Keratinocyte (primary cell): ENCODE results near the gene LRRC51. TPM values are rescaled to one million over a fixed set of nuclear protein-coding genes. Genes with fewer than 3 reads are reported as not detected.
A peak's percentile ranks its signal among the peaks of the same experiment; 100 is the strongest.

Experiments
- DNase-seq: peaks from one replicate; pipeline ENCODE4 v3.0.0-alpha.2; 2011; ENCODE audit warnings: low read depth, missing footprints, low spot score
- FAIRE-seq: peaks from 2 replicates; lab custom pipeline; 2011; peaks lifted over from hg19 to GRCh38; lab: Jason Lieb, UNC
- H2AFZ ChIP-seq: 2 replicates; pipeline ENCODE4 v1.6.0; 2012; ENCODE audit warnings: low read length, control low read depth, inconsistent platforms; ENCODE audit not compliant: control insufficient read depth
- H3K27ac ChIP-seq: 2 replicates; pipeline ENCODE4 v1.5.1; 2011; ENCODE audit warnings: low read length; ENCODE audit not compliant: control insufficient read depth, insufficient read depth
- H3K27me3 ChIP-seq: 3 replicates; pipeline ENCODE4 v1.6.0; 2011; ENCODE audit warnings: low read length; ENCODE audit not compliant: control insufficient read depth, insufficient read depth; ENCODE audit errors: extremely low read depth
- H3K36me3 ChIP-seq, 2 experiments: 2 replicates in 1 of 2; 3 replicates in 1 of 2; pipeline ENCODE4 v1.5.1; 2011; ENCODE audit warnings: low read length in 2 of 2, mild to moderate bottlenecking in 1 of 2; ENCODE audit not compliant: control insufficient read depth in 2 of 2, insufficient read depth in 2 of 2; ENCODE audit errors: extremely low read depth in 1 of 2
- H3K4me1 ChIP-seq: 3 replicates; pipeline ENCODE4 v1.5.1; 2011; ENCODE audit warnings: low read length; ENCODE audit not compliant: control insufficient read depth, insufficient read depth; ENCODE audit errors: extremely low read depth
- H3K4me2 ChIP-seq: 3 replicates; pipeline ENCODE4 v1.6.0; 2011; ENCODE audit warnings: low read depth, low read length; ENCODE audit not compliant: control insufficient read depth, insufficient read depth; ENCODE audit errors: extremely low read depth
- H3K4me3 ChIP-seq, 3 experiments: fragments of 200-600 bp in 1 of 3; sonication (generic) in 1 of 3; 2 replicates in 2 of 3; 3 replicates in 1 of 3; pipeline ENCODE4 v1.5.1; 2011 to 2016; ENCODE audit warnings: low read length in 3 of 3, mild to moderate bottlenecking in 3 of 3, control low read depth in 2 of 3, inconsistent platforms in 1 of 3, low read depth in 1 of 3, mixed read lengths in 1 of 3, mixed run types in 1 of 3, moderate library complexity in 1 of 3; ENCODE audit not compliant: control insufficient read depth in 2 of 3, insufficient read depth in 2 of 3; ENCODE audit errors: extremely low read depth in 1 of 3
- H3K79me2 ChIP-seq: 2 replicates; pipeline ENCODE4 v1.6.0; 2012; ENCODE audit warnings: low read length; ENCODE audit not compliant: control insufficient read depth, insufficient read depth
- H3K9ac ChIP-seq: 3 replicates; pipeline ENCODE4 v1.6.0; 2011; ENCODE audit warnings: low read length; ENCODE audit not compliant: control insufficient read depth, insufficient read depth; ENCODE audit errors: extremely low read depth
- H3K9me1 ChIP-seq: 3 replicates; pipeline ENCODE4 v1.6.0; 2011; ENCODE audit warnings: low read length; ENCODE audit not compliant: control insufficient read depth, insufficient read depth; ENCODE audit errors: extremely low read depth
- H3K9me3 ChIP-seq: 2 replicates; pipeline ENCODE4 v1.5.1; 2012; ENCODE audit warnings: low read depth, low read length; ENCODE audit not compliant: control insufficient read depth
- H4K20me1 ChIP-seq: 3 replicates; pipeline ENCODE4 v1.6.0; 2011; ENCODE audit warnings: low read length; ENCODE audit not compliant: control insufficient read depth, insufficient read depth; ENCODE audit errors: extremely low read depth
- EZH2 ChIP-seq: IDR thresholded peaks from one replicate; pipeline ENCODE4 v1.6.1; 2012; ENCODE audit warnings: inconsistent platforms, mild to moderate bottlenecking, low read length, moderate library complexity
- dilution Hi-C: fragments of 300-500 bp; cut with MboI; formaldehyde crosslinking; loops from one replicate; pipeline ENCODE4 v1.7.0; 2020; ENCODE audit warnings: low sequenced_read_pairs; ENCODE audit not compliant: extremely low pct_ligation_motif_present
- polyA plus RNA-seq, 5 experiments: library from polyadenylated mRNA; depleted of rRNA in 3 of 5; stranded (reverse) in 3 of 5; stranded (forward) in 1 of 5; unstranded in 1 of 5; fragments of >200 nt; gene quantifications; 1 replicate in 1 of 5; 2 replicates in 3 of 5; 3 replicates in 1 of 5; pipeline versions ENCODE4 v1.2.1 to v1.2.3, GENCODE V29; 2011 to 2012; ENCODE audit warnings: missing spikeins in 2 of 5, low read depth in 1 of 5, low replicate concordance in 1 of 5
- TF ChIP-seq, protein P1 (sequence below), 3 experiments: IDR thresholded peaks in 1 of 3; conservative IDR thresholded peaks in 1 of 3; optimal IDR thresholded peaks in 1 of 3; 2 replicates in 2 of 3; 3 replicates in 1 of 3; pipeline versions ENCODE3 to v1.5.1; 2011; ENCODE audit warnings: low read length in 3 of 3, mild to moderate bottlenecking in 3 of 3, moderate library complexity in 2 of 3, control low read depth in 1 of 3, inconsistent platforms in 1 of 3; ENCODE audit not compliant: insufficient read depth in 2 of 3; ENCODE audit errors: extremely low read depth in 1 of 3

Gene LRRC51
- polyA plus RNA-seq, 1 donor (not counting 4 experiments of a cell fraction or from before 2014, with no cell fraction given), result 5.2 TPM

DNA sequence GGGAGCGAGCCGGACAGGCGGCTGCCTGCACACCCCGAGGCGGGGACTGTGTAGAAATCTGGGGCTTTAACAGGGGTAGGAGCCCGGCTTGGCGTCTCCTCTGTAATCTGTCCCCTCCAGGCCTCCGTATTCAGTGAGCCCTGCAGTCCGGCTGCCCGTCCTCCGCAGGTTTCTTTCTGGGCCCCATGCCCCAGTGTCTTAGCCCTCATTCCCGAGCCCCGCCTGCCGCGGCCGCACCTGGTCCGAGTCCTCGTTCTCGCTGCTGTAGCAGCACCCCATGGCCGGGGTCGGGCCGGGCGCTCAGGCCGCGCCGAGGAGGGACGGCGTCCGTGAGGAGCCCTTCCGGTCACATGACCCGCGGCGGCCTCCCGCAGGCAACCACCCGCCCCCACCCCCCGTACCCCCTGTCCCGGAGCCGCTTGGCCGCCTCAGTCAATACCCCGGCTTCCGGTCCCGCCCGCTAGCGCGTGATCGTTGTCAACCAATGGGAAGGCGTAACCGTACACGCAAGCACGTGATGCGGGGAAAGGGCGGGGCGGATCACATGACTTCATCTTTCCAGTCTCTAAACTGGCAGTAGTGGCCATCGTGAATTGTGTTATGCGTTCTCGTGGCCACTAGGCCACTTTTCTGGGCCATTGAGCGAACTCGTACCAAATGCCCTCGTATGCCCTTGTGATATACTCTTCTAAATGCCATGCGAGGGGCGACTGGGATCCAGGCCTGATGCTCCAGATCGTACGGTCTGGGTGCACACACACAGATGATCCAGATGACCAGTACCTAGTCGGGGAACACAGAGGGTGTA lies 22.5 kb downstream of the LRRC51 start, which contains the start of gene LAMTOR1:
TSS of gene LAMTOR1 (minus strand) at position 352 of the 808 bp plus-strand sequence. CDS start at position 279, 73 bp downstream.
- peak within 1 kb of the TSS; percentile 95 for H3K27ac ChIP-seq
- dilution Hi-C loops, result no loop called here
- H2AFZ ChIP-seq, result peak within 1 kb of the TSS; percentile 81
- H3K36me3 ChIP-seq, result peaks cover 9 to 36% of the 10 kb centered on the region in 2 experiments
- H3K79me2 ChIP-seq, result peaks cover 44% of the 10 kb centered on the region
- peak; percentile 95 for DNase-seq
- TF ChIP-seq, protein P1, sequence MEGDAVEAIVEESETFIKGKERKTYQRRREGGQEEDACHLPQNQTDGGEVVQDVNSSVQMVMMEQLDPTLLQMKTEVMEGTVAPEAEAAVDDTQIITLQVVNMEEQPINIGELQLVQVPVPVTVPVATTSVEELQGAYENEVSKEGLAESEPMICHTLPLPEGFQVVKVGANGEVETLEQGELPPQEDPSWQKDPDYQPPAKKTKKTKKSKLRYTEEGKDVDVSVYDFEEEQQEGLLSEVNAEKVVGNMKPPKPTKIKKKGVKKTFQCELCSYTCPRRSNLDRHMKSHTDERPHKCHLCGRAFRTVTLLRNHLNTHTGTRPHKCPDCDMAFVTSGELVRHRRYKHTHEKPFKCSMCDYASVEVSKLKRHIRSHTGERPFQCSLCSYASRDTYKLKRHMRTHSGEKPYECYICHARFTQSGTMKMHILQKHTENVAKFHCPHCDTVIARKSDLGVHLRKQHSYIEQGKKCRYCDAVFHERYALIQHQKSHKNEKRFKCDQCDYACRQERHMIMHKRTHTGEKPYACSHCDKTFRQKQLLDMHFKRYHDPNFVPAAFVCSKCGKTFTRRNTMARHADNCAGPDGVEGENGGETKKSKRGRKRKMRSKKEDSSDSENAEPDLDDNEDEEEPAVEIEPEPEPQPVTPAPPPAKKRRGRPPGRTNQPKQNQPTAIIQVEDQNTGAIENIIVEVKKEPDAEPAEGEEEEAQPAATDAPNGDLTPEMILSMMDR (optimal IDR thresholded peaks at IDR 0.05 in 1 of 3, IDR thresholded peaks at IDR 0.05 in 1 of 3, conservative IDR thresholded peaks at IDR 0.05 in 1 of 3; ENCODE audit: extremely low read depth in 1 of 3, insufficient read depth in 2 of 3, low read length in 3 of 3), result peak; percentile 30 to 43 (median 37)
- no peak for TF ChIP-seq EZH2
- H4K20me1 ChIP-seq, result no peaks in the 10 kb centered on the region
- H3K9ac ChIP-seq, result peak within 1 kb of the TSS; percentile 97
- no peaks in the 10 kb centered on the region for H3K9me3 ChIP-seq
- H3K27me3 ChIP-seq, result no peaks in the 10 kb centered on the region
- no peaks in the 10 kb centered on the region for H3K9me1 ChIP-seq
- H3K4me3 ChIP-seq, result peak within 1 kb of the TSS; percentile 62 to 99 (median 94)
- FAIRE-seq, result no peak
- H3K4me1 ChIP-seq, result peaks cover 36% of the 10 kb centered on the region
- peak within 1 kb of the TSS; percentile 97 for H3K4me2 ChIP-seq

- Histone ChIP-seq H3K27me3 (no peaks in the 10 kb centered on the region), H3K27ac (peak overlapping the region; percentile 95), H3K4me3 (peak overlapping the region in 1 of 3 experiments; percentile 67), H3K9me1 (no peaks in the 10 kb centered on the region), H3K79me2 (peaks cover 39% of the 10 kb centered on the region), H3K9ac (peak overlapping the region; percentile 63), H2AFZ (peak overlapping the region; percentile 81), H3K4me2 (peak overlapping the region; percentile 91), H3K9me3 (no peaks in the 10 kb centered on the region), H3K36me3 (peaks cover 4 to 30% of the 10 kb centered on the region in 2 experiments), H3K4me1 (peaks cover 36% of the 10 kb centered on the region), H4K20me1 (no peaks in the 10 kb centered on the region)
- no peak for FAIRE-seq
- no peak for TF ChIP-seq EZH2
- TF ChIP-seq, protein P1 (optimal IDR thresholded peaks at IDR 0.05 in 1 of 3, IDR thresholded peaks at IDR 0.05 in 1 of 3, conservative IDR thresholded peaks at IDR 0.05 in 1 of 3; ENCODE audit: extremely low read depth in 1 of 3, insufficient read depth in 2 of 3, low read length in 3 of 3), result no peak
- no peak for DNase-seq
- dilution Hi-C loops, result no loop called here
These were observed 23.1 kb downstream of the LRRC51 start for GRCh38 chr11:72103754-72104167.
